Measurements from ENCODE around the gene ESYT1.
A peak's percentile ranks its signal among the peaks of the same experiment; 100 is the strongest.

- TF ChIP-seq POLR2AphosphoS5 (IDR thresholded peaks at IDR 0.05; ENCODE audit: low read depth, low read length) (0 out of 2 replicates have a peak, but pooled peaks have one; percentile 30), TAF1 (IDR thresholded peaks at IDR 0.05; ENCODE audit: borderline replicate concordance, insufficient read depth, low read length) (no peak), REST (IDR thresholded peaks at IDR 0.05; ENCODE audit: insufficient read depth in 1 of 2, low read depth in 2 of 2, low read length in 2 of 2) (no peak), FOXP2 (optimal IDR thresholded peaks at IDR 0.05; ENCODE audit: borderline replicate concordance, extremely low read depth, extremely low read length, insufficient read depth) (no peak)
These were observed 37.3 kb downstream of the ESYT1 start for GRCh38 chr12:56165369-56165768.

Data from PFSK-1 (cell line).